Inferior parietal cortex (tissue), 1 donor: ENCODE results near the gene GRIK2.

ENCODE experiments used
- DNase-seq: peaks from one replicate; pipeline ENCODE4 v3.0.0-alpha.2; 2016; ENCODE audit errors: extremely low spot score

GRIK2 gene

DNA sequence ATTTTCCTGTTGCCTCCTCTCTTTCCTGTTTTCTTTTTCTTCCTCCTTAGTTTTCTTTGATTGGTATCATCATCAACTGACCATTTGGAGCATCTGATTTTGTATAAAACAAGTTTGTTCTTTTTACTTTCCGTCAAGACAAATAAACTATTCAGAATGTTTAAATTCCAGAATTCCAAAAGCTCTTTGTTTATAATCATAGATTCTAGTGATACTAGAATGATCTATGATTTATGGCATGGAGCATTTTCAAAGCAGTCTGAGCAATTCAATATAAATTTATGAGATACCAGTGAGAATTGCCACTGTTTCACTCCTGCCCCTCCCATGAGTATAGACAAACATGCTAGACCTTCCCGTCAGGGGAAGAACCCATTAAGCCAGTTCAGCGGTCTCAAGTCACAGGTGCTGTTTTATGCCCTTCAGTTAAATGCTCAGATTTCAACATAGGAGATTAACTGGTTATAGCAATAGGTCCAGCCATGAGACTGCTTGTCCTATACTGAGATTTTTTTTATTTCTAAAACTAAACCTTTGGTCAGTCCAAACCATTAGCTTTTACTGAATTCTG is 60.7 kb downstream of the GRIK2 start:
- DNase-seq: no peak

DNA sequence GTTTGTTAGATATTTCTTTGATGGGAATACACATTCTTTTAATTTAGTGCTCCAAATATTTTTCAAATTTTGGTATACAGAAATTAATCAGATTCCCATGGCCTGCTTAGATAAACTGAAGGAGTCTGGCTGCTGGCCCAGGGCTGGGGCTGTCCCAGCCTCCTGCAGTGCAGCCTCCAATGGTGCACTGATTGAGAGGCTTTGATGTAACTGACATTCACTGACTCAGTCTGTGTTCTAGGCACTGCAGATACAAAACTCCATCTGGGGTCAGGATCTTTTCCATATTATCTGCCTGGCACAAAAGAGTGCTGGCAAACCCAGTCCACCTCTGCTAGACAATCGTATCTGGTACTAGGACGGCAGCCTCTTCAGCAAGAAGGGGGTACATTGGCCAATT is 64.8 kb downstream of the GRIK2 start:
- no peak for DNase-seq

DNA sequence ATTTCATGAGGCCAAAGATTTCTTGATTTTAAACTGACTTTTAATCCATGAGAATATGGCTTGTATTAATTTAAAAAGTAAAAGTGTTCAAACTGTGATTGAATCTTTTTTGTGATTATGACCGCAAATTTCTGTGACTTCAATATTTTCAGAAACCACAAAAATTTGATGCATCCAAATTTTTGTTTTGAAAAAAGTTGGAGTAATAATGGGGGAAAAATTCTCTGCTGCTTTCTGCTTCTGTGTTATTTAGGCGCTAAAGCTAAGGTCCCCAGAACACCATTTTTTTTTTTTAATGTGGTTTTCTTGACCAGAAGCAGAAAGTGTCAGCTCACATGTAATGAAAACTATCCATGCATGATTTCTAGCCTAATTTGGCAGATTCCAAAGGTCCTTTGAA is 65.3 kb downstream of the GRIK2 start:
- no peak for DNase-seq

DNA sequence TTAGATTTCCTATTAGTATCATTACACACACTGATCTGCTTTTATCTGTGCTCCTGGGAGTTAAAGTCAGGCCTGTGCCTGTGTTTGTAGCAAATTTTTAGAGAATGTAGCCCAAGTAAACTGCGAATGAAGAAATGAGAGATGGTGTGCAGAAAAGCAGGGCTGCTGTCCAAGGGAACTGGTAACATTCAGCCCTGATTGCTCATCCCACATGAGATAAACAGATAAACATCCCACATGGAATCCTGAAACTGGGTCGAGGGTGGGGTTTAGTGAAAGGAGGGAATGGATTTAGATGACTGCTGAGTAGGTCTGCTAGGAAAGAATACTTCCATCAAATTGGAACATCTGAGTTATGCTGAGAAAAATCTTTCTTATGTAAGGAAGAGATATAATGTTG is 69.1 kb downstream of the GRIK2 start:
- DNase-seq: no peak

DNA sequence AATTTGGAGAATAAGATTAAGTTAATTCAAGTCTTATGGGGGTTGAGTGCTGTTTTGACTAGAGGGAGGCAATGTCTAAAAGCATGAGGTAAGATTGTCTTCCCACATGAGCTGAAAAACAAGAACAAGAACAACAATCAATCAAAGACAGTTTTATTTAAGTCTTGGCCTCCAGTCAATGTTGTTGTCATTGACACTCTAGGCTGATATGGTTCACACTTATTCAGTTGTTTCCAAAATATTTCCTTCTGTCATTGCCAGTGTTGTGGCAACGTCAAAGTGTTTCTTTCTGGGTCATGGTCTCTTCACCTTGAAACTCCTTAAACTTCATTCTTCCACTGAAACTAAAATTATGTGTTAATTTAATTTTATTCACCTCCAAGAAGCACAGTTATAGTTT is 72.4 kb downstream of the GRIK2 start:
- DNase-seq: no peak

DNA sequence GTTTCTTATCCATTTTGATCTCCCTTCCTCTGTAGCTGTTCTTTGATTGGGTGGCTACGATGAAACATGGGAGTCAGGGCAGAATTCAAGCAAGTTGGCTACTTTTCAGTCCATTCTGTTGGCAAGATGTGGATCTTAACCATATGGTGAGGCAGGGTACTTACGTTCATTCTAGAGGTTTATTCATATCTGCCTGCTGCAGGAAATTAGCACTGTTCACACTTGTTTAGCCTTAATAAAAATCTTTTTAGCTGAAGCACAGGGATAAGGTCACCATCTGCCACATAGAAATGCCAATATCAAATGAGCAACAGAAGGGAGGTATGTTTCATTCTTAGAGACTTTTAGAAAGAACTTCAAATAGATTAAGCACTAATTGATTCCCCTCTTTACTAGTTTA is 83.9 kb downstream of the GRIK2 start:
- DNase-seq: no peak

DNA sequence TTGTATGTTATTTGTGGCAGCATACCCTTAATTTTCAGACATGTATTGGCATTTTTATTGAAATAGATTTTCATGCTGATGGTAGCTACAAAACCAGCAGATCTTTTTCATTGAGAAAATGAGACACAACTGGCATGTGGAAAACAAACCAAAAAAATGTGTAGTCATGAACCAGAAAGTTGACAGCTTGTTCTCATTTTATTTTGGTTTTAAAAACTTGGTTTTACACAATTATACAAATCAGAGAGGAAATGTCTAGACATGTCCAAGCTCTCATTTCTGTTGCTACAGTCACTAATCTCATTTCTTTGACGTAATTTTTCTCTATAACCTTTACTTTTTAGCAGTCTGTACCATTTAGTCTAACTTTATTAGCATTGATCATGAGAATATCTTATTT is 85.4 kb downstream of the GRIK2 start:
- DNase-seq: no peak

DNA sequence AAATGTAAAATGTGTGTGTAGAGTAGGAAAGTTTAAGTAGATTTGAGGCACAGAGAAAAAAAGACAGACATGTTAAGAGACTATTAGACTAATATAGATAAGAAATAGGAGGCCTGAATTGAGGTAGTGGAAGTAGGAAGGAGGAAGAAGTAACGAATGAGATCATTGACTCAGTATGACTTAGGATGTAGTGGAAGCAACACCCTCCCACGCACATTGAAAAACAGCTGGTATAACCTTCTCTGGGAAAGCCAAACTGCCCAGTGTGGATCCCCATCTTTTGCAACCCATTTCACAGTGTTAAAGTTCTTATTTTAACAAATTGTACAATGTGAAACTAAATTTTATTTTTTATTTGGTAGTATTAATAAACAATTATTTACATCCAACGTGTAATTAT is 89.1 kb downstream of the GRIK2 start:
- no peak for DNase-seq

DNA sequence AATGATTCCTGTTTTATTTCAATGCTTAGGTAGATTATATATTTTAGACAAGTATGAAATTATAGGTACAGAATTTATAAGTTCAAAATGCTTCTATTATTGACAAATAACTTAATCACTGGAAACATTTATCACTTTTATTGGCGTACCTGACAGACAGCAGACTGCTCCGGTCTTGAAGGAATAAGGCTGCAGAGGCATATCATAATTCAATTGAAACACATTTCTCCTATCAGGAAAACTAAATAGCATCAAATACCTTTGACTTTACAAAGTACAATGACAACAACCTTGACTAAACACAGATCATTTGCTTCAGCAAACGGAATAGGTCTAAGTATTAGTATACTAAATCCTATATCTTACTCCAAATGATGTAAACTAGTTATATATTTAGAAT is 91.3 kb downstream of the GRIK2 start:
- DNase-seq: no peak

DNA sequence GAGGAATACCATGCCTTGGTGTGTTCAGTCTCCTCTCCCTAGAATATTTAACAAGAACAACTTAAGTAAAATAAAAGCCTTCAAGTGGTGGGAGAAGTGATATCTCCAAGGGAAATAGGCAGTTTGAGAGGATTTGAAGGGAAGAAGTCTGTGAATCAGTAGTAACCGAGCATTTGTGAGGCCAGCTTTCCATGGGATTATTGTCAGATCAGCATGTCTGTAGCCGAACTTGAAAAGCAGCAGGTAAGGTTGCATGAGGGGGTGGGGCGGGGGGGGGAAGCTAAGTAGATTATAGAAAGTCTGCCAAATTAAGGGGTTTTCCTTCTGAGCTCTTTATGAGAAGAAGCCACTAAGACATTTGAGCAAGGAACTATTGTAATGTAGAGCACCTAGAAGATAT is 92.6 kb downstream of the GRIK2 start:
- no peak for DNase-seq

DNA sequence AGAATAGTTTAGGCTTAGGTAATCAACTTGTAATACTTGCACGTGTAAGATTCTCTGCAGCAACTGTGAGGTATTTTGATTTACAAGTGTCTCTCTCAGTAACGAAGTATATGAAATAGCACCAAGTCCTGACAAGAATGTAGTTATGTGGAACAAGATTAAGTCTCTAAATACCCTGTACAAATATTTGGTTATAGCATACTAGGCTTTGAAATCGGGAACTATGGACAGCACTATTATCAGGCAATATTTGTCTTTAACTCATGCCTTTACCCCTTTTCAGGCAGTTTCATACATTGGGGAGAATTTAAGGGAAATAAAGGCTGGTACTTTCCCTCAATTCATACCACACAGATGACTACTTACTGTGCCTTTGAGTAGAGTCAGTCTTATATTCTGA is 93.2 kb downstream of the GRIK2 start:
- DNase-seq: no peak

DNA sequence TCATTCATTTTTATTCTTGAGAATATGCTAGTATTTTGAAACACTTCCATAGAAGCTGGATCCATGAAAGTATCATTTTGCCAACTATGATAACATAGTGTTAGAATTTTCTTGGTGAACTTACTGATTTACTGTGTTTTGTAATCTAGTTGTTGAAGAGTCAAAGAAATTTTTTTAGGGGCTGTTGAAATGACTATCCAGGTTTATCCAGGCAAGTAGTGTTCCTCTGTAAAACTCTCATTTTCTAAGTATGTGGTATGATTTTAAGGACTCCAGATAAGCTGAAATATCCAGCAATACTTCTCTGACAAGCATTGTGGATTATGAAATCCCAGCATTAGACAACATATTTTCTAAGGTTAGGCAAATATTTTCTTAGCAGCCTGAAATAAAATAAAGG is 95.9 kb downstream of the GRIK2 start:
- DNase-seq: no peak

DNA sequence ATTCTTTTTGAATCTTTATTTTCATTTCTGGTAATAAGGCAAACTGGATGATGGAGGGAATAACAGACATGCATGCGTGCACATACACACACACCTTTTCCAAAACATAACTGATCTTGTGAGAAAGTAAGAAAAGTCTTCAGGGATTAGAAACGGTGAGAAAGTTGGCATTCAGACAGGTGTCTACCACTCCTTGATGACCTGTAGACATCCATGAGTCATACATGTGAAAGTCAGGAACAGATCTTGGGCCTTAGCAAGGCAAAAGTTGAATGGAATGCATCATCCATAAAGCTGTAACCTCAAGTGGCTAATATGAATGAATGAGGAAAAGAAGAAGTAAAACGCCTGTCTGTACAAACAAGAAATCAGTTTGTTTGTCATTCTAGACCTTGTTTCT is 97.3 kb downstream of the GRIK2 start:
- no peak for DNase-seq

DNA sequence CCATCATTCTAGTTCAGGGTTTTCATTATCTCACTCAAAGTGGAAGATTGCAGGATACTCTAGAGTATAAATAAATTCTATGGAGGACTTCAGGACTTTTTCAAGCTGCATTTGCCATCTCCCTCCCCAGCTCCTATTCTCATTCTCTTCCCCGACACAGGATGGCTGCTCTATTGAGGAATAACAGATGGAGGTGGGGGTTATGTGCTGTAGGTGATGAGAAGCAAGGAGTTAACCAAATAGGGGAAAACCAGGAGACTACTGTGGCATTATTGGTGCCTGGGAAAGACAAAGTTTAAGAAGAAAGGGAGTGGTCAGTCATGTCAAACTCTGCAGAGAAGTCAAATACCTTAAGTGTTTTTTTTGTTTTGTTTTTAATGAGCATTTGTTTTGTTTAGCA is 109.3 kb downstream of the GRIK2 start:
- DNase-seq: no peak

DNA sequence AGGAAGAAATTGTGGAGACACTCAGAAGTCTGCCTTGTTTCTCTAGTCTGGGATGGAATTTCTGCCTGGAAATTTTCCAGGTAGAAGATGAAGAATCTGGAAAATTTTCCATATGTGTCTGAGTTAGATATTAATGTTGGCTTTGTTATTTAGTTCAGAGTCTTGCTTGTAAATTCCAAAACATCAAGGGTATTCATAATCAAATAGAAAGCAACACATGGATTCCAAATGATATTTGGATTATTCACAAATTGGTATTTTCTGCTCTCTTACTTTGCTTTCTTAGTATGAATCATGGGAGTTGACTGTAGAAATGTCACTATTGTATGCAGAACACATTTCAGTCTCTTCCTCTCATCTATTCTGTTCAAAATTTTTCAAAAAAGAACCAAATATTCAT is 116.0 kb downstream of the GRIK2 start:
- no peak for DNase-seq

DNA sequence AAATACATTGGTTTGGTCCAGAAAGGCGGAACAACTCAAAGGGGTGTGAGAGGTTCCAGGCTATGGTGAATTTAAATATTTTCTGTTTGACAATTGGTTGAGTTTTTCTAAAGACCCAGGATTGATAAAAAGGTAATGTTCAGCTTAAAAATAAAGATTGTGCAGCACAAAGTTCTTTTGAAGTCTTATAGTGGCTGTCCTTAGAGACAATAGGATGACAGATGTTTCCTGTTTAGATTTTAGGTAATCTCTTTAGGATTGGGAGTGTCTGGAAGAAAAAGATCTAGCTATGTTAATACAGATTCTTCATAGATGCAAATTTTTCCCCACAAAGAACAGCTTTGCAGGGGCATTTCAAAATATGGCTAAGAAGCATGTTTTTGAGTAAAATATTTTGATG is 119.7 kb downstream of the GRIK2 start:
- no peak for DNase-seq

DNA sequence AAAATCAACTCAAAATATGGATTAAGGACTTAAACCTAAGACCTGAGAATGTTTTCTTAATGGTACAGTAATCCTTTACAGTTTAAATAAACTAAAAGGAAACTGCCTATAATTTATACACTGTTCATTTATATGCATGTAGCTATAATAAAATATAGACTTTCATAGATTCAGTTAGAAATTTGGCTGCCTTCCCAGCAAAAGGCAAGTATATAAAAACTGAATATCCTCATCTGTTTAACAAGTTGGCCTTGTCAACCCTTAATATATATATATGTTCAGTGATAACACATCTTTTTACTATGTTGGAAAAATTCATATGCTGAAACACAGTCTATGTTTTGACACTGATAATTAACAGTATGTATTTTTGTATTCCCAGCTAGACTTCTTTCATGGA is 123.1 kb downstream of the GRIK2 start:
- no peak for DNase-seq

DNA sequence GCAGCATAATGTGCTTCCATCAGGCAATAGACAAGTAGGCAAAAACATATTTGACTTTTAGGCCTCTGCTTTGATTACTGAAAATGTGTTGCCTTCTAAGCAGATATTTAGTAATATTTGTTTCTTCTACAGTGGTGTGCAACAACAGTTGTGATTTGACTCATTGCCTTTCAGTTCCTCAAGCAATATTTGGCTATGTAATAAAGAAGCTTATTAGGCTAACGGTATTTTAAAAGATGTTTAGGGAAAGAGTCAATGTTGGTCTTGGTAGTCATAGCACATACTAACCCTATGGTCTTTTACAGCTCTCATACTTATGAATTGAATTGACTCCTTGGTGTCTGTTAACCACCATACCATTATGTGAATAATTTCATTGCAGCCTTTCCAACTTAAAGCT is 124.1 kb downstream of the GRIK2 start:
- no peak for DNase-seq

DNA sequence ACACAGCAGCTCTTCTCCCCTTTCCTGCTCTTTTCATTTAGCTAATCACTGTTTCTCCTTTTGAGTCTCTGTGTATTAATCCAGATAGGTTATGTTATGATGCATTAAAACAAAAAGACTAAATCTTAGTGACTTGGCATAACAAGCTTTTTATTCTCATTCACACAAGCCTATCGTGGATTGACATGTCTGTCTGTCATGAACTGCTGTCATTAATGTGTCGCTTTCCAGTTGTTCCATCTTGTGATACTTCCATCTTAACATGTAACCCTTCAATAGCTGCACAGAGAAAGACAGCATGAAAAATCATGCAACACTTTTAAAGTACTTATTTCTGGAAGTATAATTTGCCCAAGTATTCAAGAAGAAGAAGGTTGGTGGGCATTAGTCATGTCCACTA is 128.7 kb downstream of the GRIK2 start:
- DNase-seq: no peak

DNA sequence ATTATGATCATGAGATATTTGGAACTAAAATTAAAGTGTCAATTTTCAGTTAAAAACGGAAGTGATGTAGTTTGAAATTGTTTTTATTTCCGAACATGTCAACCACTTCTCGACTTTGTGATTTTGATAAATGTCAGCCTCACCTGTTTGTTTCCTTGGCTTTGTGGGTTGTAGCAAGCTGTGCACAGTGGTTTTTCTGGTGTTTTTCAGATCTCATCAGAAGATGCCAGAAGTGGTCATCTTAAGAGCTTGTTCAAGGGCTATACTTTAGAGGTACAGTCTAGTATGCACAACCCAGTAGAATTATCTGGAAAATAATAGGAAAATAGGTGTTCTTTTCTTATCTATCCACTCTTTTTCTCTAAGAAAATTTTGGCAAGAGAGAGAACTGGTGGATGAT is 134.0 kb downstream of the GRIK2 start:
- no peak for DNase-seq

DNA sequence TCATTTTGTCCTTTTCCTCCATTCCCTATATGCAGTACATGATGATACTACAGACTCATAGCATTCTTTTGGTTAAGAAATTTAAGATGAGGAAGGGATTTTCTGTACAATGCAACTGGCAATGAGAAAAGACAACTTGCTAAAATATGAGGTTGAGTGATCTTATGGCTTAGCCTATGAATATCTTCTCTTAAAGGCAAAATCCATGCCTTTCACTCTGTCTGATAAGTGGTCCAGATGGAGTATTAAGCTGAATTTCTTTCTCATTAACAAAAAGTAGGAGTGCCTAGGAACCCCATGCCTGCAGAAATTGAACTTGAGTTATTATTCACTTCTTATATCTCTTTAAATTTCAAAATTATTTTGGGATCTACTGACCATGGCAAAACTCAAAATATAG is 135.3 kb downstream of the GRIK2 start:
- no peak for DNase-seq

DNA sequence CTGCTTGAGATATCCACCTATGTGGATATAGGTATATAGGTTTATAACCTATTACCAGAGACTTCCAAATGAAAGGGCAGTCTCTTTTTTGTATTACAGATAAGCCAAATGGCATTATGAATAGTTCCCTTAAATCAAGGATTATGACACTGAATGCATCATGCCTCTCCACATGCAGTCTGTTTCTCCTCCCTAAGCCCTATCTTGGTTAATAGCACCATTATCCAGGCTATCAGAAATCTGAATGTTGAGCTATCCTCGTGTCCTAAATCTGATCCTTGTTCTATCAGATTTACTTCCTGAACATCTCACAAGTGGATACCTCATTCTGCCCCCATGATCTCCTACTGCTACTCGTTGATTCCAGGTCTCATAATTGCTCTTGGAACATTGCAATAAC is 138.0 kb downstream of the GRIK2 start:
- no peak for DNase-seq

DNA sequence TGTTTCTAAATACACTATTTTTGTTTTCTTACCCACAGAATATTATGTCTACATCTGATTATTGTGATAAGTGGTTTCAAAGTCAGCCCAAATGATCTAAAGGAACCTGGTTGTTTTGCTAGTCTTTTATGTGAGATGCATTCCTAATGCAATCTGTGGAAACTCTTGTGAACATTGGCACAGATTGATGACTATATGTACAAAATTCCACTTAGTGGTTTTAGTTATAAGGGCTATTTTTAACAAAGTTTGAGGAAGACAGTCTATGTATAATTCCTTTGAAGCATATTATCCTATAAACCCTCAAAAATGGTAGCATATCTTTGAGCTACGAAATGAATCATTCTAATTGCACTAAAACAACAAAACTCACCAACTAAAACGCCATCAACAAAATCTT is 140.9 kb downstream of the GRIK2 start:
- no peak for DNase-seq

DNA sequence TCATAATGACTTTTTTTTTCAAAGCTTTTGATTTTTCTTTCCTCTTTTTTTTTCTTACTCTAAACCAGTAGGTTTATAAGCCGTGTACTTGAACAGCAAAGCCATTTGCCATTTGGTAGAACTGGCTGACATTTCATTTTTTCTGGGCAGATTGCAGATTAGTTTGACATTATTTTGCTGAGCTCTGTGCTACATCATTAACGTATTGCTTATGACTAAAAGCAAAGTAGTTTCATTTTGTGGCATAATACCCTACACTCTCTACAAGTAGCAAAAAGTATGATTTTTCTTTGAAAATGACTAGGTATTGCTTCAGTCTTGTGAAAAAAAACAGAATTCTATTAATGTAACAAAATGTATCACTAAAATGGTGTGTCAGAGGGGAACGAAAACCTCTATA is 141.3 kb downstream of the GRIK2 start:
- DNase-seq: no peak
